ENCODE results near the gene H1-8. TPM values are rescaled to one million over a fixed set of nuclear protein-coding genes. Genes with fewer than 3 reads are reported as not detected.
"Not testable (repeated sequence)": the region's sequence is repeated elsewhere in the genome, so short reads cannot be mapped to it uniquely, and the experiment has no call there.

H1-8 gene
- total RNA-seq, 3 donors from 2014 or later: not detected

DNA sequence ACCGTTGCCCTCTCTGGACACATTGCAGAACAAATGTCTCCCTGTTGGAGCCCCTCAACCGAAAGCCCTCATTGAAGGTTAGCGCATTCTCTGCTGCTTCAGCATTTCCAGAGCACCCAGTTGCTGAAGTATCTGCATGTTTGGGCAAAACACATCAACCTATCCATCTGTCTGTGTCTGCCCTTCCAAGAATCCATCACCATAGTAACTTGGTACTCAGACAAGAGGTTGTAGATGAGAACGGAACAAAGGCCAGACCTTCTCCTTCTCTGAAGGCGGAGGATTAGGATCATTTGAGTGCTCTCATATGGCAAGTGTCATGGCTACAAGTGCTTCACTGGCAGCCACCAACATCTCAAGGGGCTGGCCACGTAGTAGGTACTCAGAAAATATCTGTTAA, 37.6 kb upstream of the H1-8 start:
- no peak overlapping the region for H3K4me3 Mint-ChIP-seq
- ATAC-seq: no peak
- H3K27me3 Mint-ChIP-seq (ENCODE audit: low read depth): no peaks in the 10 kb centered on the region
- no peaks in the 10 kb centered on the region for H3K4me1 Mint-ChIP-seq (ENCODE audit: low read depth)
- DNase-seq: no peak
- no peaks in the 10 kb centered on the region for H3K9me3 Mint-ChIP-seq
- peaks cover 14% of the 10 kb centered on the region for H3K36me3 Mint-ChIP-seq (ENCODE audit: insufficient read depth)

DNA sequence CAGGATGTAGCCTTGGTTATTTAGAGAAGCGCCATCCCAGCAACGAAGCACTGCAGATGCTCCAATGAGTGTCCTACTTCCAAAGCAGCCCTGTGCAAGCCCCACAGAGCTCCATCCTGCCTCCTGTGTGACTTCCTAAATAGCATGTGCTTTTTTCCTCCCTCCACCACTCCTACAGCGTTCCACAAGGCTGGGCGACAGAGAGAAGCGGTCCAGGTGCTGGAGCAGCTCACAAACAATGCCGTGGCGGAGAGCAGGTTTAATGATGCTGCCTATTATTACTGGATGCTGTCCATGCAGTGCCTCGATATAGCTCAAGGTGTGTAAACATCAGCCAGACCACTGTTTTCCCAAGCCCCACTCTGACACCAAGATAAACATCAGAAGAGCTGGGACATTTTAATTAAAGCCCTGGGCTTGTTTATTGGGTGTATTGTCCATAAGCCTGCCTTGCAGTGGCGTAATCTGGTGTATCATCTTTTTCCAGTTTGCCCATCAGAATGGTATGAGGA, 36.7 kb upstream of the H1-8 start:
- H3K4me3 Mint-ChIP-seq: no peak overlapping the region
- peaks cover 6% of the 10 kb centered on the region for H3K36me3 Mint-ChIP-seq (ENCODE audit: insufficient read depth)
- DNase-seq (no peak), ATAC-seq (no peak)
- H3K27me3 Mint-ChIP-seq (ENCODE audit: low read depth): no peaks in the 10 kb centered on the region
- no peaks in the 10 kb centered on the region for H3K9me3 Mint-ChIP-seq
- H3K4me1 Mint-ChIP-seq (ENCODE audit: low read depth): peaks cover 2% of the 10 kb centered on the region

DNA sequence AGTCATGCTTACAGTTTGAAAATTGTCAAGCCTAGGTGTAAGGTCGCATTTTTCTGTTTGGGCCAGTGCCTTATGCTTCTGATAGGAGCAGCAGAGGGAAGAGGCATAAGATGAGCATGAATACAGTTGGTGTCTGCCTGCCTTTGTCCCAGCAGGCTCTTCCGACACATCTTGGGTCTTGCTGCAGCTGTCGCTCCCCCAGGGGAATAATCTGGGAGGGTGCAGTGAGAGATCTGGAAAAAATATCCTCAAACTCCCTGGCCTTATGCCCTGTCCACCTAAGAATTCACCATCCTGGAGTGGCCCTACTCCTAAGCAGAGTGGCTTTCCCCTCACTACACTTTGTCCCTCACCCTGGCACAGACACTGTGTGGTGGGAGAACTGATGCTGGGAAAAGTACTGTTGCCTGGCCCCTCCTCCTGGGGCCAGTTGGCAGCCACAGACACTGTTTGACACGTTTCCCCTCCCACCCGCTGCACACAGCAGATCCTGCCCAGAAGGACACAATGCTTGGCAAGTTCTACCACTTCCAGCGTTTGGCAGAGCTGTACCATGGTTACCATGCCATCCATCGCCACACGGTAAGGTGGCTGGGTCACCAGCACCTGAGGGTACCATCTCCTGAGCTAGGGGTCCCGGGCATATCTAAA, 35.7 kb upstream of the H1-8 start:
- no peaks in the 10 kb centered on the region for H3K9me3 Mint-ChIP-seq
- no peaks in the 10 kb centered on the region for H3K27me3 Mint-ChIP-seq (ENCODE audit: low read depth)
- no peak for DNase-seq
- H3K36me3 Mint-ChIP-seq (ENCODE audit: insufficient read depth): peaks cover 6% of the 10 kb centered on the region
- no peak overlapping the region for H3K4me3 Mint-ChIP-seq
- no peak for ATAC-seq
- peaks cover 2% of the 10 kb centered on the region for H3K4me1 Mint-ChIP-seq (ENCODE audit: low read depth)

DNA sequence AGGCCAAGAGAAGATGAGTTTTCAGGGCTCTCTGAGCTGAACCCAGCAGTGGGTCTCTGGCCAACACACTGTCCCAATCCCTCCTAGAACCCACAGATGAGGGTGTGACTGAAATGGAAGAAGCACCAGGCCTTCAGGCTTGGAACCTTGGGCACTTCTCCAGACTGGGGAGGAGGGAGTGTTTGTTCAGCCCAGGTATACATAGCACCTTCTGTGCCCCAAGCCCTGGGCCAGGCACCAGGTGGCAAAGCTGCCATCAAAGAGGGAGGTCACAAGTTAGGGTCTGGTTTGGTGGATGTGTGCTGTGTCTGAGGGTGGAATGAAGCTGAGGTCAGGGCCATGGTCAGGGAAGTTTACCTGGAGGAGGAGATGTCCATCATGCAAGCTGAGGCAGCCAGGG, 30.4 kb upstream of the H1-8 start:
- DNase-seq: no peak
- Mint-ChIP-seq H3K36me3 (ENCODE audit: insufficient read depth) (peaks cover 7% of the 10 kb centered on the region), H3K4me3 (no peak overlapping the region), H3K27me3 (ENCODE audit: low read depth) (no peaks in the 10 kb centered on the region), H3K4me1 (ENCODE audit: low read depth) (peaks cover 2% of the 10 kb centered on the region), H3K9me3 (no peaks in the 10 kb centered on the region)
- ATAC-seq: no peak

DNA sequence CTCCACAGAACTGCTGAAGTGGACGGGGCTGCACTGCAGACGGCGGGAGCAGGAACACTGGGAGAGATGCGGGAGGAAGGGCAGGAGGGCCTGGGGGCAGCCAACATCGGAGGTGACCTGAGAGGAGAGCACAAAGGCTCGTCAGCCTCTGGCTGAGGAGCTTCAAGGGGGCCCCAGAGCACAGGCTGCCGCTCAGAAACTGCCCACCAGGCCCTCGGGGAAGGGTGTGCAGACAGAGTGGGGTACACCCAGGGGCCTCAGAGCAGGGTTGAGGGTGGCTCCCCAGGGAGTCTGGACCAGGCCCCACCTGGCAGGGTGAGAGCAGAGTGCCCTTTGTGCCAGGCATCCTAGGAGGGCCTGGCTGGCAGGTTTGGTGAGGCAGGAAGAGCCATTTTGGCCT, 29.3 kb upstream of the H1-8 start:
- Mint-ChIP-seq H3K36me3 (ENCODE audit: insufficient read depth) (peaks cover 7% of the 10 kb centered on the region), H3K4me3 (no peak overlapping the region), H3K4me1 (ENCODE audit: low read depth) (peaks cover 2% of the 10 kb centered on the region), H3K27me3 (ENCODE audit: low read depth) (no peaks in the 10 kb centered on the region), H3K9me3 (no peaks in the 10 kb centered on the region)
- DNase-seq: no peak
- ATAC-seq: no peak

DNA sequence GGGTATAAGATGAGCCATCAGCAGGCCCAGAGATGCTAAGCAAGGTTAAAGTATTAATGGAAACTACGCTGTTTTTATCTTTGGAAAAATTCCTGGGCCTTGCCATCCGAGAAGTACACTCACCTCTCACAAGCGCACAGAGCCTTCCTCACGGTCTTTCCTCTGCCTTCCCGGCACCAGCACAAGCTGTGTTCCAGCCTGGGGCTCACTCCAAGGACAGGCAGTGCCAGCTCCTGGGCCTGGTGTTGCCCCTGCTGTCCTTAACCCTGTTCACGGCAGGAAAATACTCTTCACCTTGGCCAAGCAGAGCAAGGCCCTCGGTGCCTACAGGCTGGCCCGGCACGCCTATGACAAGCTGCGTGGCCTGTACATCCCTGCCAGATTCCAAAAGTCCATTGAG, 28.9 kb upstream of the H1-8 start:
- ATAC-seq: no peak
- DNase-seq: no peak
- Mint-ChIP-seq H3K36me3 (ENCODE audit: insufficient read depth) (peaks cover 10% of the 10 kb centered on the region), H3K9me3 (no peaks in the 10 kb centered on the region), H3K4me3 (no peak overlapping the region), H3K4me1 (ENCODE audit: low read depth) (peaks cover 2% of the 10 kb centered on the region), H3K27me3 (ENCODE audit: low read depth) (no peaks in the 10 kb centered on the region)

DNA sequence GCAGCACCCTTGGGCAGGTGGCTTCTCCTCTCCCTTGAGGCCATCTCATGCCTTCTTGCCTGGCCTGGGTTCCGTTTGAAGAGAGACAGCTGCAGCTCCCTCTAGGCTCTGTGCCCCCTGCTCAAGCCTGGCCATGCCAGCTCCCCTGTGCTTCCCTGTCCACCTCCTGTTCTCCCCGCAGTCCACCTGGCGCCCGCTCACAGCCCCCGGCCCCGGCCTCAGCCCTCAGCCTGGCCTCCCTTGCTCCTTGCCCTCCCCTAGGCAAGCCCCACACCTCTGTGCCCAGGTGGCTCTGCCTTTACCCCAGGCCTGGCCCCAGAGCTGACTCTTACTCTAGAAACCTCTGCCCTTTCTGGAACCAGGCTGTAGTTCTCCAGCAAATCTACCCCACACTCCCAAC, 28.4 kb upstream of the H1-8 start:
- H3K4me3 Mint-ChIP-seq: no peak overlapping the region
- ATAC-seq (no peak), DNase-seq (no peak)
- H3K4me1 Mint-ChIP-seq (ENCODE audit: low read depth): peaks cover 2% of the 10 kb centered on the region
- peaks cover 10% of the 10 kb centered on the region for H3K36me3 Mint-ChIP-seq (ENCODE audit: insufficient read depth)
- H3K27me3 Mint-ChIP-seq (ENCODE audit: low read depth): no peaks in the 10 kb centered on the region
- no peaks in the 10 kb centered on the region for H3K9me3 Mint-ChIP-seq

DNA sequence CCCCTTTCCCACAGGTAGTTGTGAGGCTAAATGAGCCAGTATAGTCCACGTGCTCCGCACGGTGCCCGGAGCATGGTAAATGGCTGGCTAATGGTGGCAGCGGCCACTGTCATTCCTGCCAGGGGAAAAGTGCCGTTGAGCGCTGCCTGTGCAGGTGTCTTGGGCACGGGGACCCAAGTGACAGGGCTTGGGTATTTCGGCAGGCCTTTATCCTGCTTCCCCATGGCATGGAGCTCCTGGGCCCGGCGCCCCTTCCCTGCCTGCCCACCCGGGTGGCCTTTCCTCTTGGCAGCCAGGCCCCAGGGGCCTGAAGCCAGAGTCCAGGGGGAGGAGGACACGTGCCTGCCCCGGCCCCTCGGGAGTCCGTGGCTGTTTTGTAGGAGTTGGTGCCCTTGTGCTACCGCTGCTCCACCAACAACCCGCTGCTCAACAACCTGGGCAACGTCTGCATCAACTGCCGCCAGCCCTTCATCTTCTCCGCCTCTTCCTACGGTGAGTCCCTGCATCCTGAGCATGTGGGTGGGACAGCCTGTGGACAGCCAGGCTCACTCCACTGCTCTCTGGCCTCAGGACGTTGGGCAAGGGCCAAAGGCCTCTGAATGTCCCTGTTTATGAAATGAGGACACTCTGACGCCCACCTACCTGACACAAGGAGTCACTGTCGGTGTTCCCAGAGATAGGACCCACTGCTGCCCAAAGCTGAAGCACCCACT, 27.7 kb upstream of the H1-8 start:
- H3K36me3 Mint-ChIP-seq (ENCODE audit: insufficient read depth): peaks cover 13% of the 10 kb centered on the region
- not testable (repeated sequence) for DNase-seq; H3K4me1 Mint-ChIP-seq (ENCODE audit: low read depth); ATAC-seq; H3K27me3 Mint-ChIP-seq (ENCODE audit: low read depth); H3K9me3 Mint-ChIP-seq; H3K4me3 Mint-ChIP-seq

DNA sequence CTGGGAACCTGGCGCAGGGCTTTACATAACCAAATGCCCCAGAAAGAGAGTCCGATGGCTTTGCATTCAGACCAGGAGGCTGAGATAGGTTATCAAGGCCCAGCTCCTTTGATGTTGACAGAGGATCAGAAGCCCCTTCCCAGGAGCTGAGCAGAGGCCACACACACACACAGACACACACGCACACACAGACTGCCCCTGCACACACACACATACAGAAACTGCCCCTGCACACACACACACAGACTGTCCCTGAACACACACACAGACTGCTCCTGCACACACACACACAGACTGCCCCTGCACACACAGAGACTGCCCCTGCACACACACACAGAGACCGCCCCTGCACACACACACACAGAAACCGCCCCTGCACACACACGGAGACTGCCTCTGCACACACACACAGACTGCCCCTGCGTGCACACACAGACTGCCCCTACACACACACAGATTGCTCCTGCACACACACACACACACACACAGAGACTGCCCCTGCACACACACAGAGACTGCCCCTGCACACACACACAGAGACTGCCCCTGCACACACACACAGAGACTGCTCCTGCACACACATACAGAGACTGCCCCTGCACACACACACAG, 27.0 kb upstream of the H1-8 start:
- H3K4me3 Mint-ChIP-seq; DNase-seq; H3K27me3 Mint-ChIP-seq (ENCODE audit: low read depth); H3K9me3 Mint-ChIP-seq; H3K4me1 Mint-ChIP-seq (ENCODE audit: low read depth); ATAC-seq: not testable (repeated sequence)
- H3K36me3 Mint-ChIP-seq (ENCODE audit: insufficient read depth): peaks cover 13% of the 10 kb centered on the region

DNA sequence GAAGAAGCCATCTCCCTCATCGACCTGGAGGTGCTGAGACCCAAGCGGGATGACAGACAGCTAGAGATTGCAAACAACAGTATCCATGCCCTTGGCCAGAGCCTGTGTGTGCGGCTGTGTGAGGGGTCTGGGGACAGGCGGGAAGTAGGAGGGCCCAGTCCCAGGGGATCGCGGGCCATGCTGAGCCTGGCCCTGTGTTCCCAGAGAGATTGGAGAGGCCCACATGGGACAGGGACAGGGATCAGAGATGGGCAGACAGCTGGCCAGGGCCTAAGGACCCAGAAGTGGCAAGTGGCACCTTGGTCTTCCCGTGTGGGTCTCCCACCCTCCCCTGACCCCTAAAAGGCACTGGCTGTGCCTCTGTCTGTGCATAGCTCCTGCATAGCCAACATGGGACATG, 25.5 kb upstream of the H1-8 start:
- peaks cover 13% of the 10 kb centered on the region for H3K36me3 Mint-ChIP-seq (ENCODE audit: insufficient read depth)

DNA sequence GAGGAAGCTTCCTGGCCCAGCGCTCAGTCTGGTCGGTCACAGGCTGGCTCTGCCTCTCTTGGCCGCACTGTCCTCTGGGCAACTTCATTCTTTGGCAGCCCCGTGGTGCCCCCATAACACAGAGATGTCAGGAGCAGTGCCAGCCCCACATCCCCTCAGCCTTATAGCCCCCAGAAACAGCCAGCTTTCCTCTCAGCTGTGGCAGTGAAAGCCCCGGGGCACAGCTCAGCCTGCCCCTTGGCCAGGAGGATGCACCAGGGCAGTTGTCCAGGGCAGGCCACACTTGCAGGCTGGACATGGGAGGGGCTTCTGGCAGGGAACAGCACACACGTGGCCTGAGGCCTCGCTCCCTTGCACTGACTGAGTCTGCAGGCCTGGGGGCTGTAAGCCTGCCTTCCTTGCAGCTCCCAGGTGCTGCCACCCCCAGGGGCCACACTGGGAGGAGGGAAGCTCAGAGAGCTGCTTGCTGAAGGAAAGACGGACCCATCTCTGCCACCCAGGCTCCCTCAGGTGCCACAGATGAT, 24.9 kb upstream of the H1-8 start:
- DNase-seq (no peak), ATAC-seq (no peak)
- Mint-ChIP-seq H3K36me3 (ENCODE audit: insufficient read depth) (peaks cover 13% of the 10 kb centered on the region), H3K4me3 (no peak overlapping the region), H3K9me3 (no peaks in the 10 kb centered on the region), H3K4me1 (ENCODE audit: low read depth) (no peaks in the 10 kb centered on the region), H3K27me3 (ENCODE audit: low read depth) (no peaks in the 10 kb centered on the region)

More for the DNA sequence above, 25.5 kb upstream of the H1-8 start:
- H3K4me3 Mint-ChIP-seq: no peak overlapping the region
- ATAC-seq: no peak
- H3K4me1 Mint-ChIP-seq (ENCODE audit: low read depth): no peaks in the 10 kb centered on the region
- no peak for DNase-seq
- no peaks in the 10 kb centered on the region for H3K9me3 Mint-ChIP-seq
- H3K27me3 Mint-ChIP-seq (ENCODE audit: low read depth): no peaks in the 10 kb centered on the region

DNA sequence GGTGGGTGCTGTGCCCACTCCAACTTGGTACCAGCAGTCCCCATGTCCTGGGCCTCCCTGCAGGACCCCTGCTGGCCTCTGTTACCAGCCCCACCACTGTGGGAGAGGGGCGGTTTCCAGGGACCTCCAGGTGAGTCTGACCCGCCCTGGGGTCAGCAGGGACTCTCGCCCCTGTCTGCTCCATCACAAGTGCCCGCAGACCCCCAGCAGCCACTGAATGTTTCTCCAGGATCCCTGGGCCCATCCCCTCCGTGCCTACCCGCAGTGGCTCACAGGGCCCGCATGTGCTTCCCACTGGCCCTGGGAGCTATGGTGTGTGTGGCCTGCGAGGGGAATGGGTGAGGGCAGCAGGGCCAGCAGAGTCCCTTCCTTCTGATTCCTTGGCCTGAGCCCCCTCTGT, 24.4 kb upstream of the H1-8 start:
- Mint-ChIP-seq H3K4me3 (no peak overlapping the region), H3K36me3 (ENCODE audit: insufficient read depth) (peaks cover 13% of the 10 kb centered on the region), H3K9me3 (no peaks in the 10 kb centered on the region), H3K4me1 (ENCODE audit: low read depth) (no peaks in the 10 kb centered on the region), H3K27me3 (ENCODE audit: low read depth) (no peaks in the 10 kb centered on the region)
- no peak for ATAC-seq
- DNase-seq: no peak

DNA sequence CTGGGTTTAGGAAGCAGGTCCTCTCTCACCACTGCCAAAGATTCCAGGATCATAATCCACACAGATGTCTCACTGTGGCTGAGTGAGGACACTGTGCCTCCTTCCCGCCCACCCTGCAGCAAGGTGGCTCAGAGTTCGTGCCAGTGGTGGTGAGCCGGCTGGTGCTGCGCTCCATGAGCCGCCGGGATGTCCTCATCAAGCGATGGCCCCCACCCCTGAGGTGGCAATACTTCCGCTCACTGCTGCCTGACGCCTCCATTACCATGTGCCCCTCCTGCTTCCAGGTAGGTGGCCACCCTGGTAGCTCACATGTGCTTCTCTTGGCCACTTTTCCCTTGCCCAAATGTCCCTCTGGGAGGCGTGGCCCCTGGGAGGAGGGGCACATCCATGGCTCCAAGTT, 23.5 kb upstream of the H1-8 start:
- H3K36me3 Mint-ChIP-seq (ENCODE audit: insufficient read depth): peaks cover 13% of the 10 kb centered on the region
- no peak overlapping the region for H3K4me3 Mint-ChIP-seq
- ATAC-seq (no peak), DNase-seq (no peak)
- no peaks in the 10 kb centered on the region for H3K9me3 Mint-ChIP-seq
- H3K4me1 Mint-ChIP-seq (ENCODE audit: low read depth): no peaks in the 10 kb centered on the region
- H3K27me3 Mint-ChIP-seq (ENCODE audit: low read depth): no peaks in the 10 kb centered on the region

DNA sequence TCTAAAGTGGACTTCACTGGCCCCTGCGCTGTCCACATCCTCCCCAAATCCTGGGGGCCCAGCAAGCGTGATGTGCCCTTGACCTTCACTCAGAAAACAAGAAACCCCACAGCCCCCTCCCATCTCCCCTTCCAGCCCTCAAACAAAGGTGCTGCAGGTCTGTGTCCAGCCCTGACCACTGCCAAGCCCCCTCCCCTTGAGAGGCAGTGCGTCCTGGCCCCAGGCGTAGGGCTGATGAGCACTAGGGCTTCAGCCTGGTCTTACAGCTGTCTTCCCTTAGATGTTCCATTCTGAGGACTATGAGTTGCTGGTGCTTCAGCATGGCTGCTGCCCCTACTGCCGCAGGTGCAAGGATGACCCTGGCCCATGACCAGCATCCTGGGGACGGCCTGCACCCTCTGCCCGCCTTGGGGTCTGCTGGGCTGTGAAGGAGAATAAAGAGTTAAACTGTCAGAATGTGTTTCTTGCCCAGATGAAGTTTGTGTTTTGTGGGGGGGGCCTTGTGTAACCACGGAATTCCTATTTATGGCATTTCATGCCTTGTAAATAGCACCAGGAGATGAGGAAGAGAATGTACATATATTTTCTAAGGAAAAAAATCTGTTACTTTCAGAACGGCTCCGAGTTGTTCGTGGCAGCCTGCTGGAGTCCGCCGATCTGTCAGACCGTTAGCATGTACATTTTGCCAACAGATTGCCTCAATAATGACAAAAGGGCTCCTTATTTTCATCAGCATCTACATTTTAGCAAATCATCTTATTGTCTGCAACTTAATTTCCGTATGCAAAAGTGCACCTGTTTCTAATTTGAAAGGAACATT, 22.9 kb upstream of the H1-8 start:
- Mint-ChIP-seq H3K27me3 (ENCODE audit: low read depth) (no peaks in the 10 kb centered on the region), H3K4me3 (no peak overlapping the region), H3K36me3 (ENCODE audit: insufficient read depth) (peaks cover 13% of the 10 kb centered on the region), H3K9me3 (no peaks in the 10 kb centered on the region), H3K4me1 (ENCODE audit: low read depth) (no peaks in the 10 kb centered on the region)
- DNase-seq (no peak), ATAC-seq (no peak)
